Urothelium cell line (cell line): ENCODE measurements around the gene GFM2.
"Not testable (repeated sequence)": the region's sequence is repeated elsewhere in the genome, so short reads cannot be mapped to it uniquely, and the experiment has no call there.

Experiments used
- DNase-seq: peaks from one replicate; pipeline ENCODE4 v3.0.0; 2011; ENCODE audit warnings: low spot score, mixed read lengths
- FAIRE-seq: peaks from 2 replicates; lab custom pipeline; 2011; peaks lifted over from hg19 to GRCh38; lab: Jason Lieb, UNC

The GFM2 gene, protein sequence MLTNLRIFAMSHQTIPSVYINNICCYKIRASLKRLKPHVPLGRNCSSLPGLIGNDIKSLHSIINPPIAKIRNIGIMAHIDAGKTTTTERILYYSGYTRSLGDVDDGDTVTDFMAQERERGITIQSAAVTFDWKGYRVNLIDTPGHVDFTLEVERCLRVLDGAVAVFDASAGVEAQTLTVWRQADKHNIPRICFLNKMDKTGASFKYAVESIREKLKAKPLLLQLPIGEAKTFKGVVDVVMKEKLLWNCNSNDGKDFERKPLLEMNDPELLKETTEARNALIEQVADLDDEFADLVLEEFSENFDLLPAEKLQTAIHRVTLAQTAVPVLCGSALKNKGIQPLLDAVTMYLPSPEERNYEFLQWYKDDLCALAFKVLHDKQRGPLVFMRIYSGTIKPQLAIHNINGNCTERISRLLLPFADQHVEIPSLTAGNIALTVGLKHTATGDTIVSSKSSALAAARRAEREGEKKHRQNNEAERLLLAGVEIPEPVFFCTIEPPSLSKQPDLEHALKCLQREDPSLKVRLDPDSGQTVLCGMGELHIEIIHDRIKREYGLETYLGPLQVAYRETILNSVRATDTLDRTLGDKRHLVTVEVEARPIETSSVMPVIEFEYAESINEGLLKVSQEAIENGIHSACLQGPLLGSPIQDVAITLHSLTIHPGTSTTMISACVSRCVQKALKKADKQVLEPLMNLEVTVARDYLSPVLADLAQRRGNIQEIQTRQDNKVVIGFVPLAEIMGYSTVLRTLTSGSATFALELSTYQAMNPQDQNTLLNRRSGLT

DNA sequence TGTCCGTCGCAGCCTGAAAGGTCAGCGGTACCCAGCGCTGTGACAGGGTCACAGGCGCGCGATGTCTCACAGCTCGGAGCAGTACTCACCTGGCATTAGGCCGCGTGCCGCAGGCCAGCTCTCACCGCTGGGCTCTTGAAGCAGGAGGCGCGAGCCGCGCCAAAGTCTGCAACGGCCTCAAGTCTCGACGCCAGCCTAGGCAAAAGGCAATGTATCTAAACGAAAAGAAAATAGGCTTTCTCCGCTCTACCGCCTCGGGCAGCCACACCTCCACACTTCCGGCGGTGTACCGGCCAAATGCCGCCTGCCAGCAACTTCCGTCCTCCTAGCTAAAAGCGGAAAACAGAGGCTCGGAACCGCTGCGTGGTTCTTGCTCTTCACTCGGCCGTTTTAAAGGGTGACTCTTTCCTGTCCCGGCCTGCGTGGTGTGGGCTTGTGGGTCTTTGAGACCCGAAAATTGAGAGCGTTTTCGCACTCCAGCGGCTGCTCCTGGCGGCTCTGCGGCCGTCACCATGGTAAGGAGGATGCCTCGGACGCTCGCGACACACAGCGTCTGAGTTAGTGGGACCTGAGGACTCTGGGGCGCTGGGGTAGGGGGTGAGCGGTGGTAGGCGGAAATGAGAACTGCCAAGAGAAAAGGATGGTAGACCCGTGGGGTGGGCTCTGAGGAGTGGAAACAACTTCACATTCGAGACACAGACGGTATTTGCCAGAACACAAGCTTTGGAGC is at the start of gene GFM2, which contains the start of gene NSA2:
GFM2 (minus strand) TSS at position 269 of the 730 bp plus-strand sequence. CDS start 3,375 bp downstream, outside the sequence.
NSA2 (plus strand) TSS at position 401 of the 730 bp plus-strand sequence; CDS start at position 513, 112 bp downstream.
- DNase-seq, result peak; percentile 78
- peak; percentile 37 for FAIRE-seq

DNA sequence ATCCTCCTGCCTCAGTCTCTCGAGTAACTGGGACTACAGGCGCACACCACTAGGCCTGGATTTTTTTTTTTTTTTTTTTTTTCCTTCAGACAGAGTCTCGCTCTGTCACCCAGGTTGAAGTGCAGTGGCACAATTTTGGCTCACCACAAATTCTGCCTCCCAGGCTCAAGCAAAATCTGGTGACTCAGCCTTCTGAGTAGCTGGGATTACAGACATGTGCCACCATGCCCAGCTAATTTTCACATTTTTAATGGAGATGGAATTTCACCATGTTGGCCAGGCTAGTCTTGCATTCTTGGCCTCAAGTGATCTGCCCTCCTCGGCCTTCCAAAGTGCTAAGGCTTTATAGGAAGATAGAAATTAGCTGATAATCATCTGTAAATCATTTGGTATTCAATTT is 44.0 kb upstream of the GFM2 start:
- DNase-seq (no peak), FAIRE-seq (no peak)

DNA sequence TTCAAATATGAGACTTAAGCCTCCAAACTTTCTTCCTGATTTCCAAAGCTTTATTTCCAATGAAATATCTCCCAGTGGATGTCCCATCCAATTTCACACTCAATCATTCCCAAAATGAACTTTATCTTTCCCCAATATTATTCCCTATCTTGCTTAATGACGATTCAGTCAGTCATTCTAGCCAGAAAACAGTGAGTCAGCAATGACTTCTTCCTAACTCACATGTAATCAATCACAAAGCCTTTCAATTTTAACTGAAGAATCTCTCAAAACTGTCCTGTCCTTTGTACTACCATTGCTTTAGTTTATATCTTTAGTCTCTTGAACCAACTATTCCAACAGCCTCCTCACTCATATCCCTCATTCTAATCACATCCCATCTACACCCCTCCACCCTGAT is 35.0 kb upstream of the GFM2 start:
- DNase-seq (no peak), FAIRE-seq (no peak)

DNA sequence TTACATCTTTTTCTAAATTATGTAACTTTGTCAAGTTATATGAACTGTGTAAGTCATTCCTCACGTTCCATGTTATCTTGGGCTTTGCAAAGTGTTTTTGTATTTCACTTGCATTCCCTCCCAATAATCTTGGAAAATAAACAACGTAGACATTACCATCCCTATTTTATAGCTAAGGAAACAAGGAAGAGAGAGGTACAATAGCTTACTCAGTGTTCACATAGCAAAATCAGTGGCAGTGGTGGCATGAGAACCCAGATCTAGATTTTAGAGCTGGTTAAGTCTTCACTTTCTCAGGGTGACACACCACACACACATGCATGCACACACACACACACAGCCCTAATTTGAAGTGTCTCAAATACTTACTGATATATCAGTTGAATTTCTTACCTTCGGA is 34.3 kb upstream of the GFM2 start:
- FAIRE-seq, result no peak

DNA sequence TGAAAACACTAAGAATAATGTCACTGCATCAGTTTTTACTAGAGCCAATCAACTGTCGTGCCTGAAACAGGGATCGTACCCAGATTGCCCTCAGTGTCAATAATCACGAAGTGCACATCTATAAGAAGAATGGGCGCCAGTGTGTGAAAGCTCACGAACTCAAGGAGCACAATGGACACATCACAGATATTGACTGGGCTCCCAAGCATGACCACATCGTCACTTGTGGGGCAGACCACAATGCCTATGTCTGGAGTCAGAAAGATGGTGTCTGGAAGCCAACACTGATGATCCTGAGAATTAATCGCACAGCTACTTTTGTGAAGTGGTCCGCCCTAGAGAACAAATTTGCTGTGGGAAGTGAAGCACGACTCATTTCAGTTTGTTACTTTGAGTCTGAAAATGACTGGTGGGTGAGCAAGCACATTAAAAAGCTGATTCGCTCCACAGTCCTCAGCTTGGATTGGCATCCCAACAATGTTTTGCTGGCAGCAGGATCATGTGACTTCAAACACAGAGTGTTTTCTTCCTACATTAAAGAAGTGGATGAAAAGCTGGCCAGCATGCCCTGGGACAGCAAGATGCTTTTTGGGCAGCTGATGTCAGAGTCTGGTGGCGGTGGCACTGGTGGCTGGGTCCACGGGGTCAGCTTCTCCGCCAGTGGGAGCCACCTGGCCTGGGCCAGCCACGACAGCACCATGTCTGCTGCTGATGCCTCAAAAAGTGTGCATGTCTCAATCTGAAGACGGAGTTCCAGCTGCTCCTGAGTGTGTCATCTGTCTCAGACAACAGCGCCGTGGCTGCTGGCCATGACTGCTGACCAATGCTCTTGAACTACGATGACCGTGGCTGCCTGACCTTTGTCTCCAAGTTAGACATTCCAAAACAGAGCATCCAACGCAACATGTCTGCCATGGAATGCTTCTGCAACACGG is 32.3 kb upstream of the GFM2 start:
- FAIRE-seq, result no peak
- DNase-seq, result no peak

More for the DNA sequence above, 34.3 kb upstream of the GFM2 start:
- no peak for DNase-seq

DNA sequence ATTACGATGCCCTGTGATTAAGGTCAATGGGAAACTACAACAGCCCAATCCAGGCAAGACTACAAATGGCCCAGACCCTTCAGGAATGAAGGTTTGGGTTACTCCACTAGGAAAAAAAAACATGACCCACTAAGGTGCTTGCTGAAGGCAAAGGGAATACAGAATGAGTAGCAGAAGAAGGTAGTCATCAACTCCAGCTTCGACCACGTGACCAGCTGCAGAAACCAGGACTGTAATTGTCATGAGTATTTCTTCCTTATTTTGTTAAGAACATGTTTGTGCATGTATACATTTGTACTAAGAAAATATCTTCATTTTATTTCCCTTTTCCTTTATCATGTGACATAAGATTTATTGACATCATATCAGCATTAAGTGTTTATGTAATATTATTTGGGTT is 24.8 kb upstream of the GFM2 start:
- DNase-seq, FAIRE-seq: not testable (repeated sequence)

DNA sequence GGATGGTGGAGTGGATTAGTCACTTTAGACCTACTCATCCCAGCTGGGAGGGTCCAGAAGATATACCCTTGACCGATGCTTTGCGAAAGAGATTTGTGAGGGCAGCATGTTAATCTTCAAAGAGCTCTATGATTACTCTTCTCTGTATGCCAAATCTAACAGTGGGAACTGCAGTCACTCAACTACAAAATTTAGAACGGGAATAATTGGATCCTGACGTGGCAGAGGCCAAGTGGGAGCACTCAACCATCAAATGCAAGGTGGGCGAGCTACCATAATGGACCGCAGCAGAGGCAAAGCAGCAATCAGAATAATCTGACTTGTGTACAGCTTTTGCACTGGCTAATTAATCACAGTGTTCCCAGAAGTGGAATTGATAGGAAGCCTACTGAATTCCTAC is 20.5 kb upstream of the GFM2 start:
- FAIRE-seq (no peak), DNase-seq (no peak)

DNA sequence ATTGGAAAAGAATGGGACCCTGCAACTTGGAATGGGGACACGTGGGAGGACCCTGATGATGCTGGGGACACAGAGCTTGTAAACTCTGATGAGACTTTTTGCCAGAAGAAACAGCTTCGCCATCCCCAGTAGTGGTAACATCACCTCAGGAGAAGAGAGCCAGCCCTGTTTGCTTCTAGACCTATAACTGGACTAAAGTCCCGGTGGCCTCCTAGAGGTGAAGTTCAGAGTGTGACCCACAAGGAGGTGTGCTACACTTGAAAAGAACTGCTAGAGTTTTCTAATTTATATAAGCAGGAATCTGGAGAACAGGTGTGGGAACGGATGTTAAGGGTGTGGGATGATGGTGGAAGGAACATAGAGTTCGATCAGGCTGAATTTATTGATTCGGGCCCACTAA is 19.9 kb upstream of the GFM2 start:
- DNase-seq, result no peak
- FAIRE-seq, result no peak

DNA sequence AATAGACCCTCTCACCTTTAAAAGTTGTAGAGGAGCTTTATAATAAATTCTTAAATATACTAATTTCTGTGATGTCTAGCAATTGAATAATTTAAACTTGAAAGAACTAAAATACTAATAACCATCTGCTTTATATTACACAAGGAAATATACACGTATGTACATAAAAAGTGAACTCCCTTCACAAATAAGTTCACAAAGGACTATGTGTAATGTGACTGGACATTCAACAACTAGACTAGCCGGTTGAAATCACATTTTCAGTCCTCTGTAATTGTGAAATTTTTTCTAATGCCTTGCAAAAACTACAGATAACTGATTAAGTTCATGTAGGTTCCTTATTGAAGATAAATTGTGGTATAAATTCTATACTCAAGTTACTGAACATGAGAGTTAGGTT is 11.7 kb upstream of the GFM2 start:
- no peak for DNase-seq
- no peak for FAIRE-seq

DNA sequence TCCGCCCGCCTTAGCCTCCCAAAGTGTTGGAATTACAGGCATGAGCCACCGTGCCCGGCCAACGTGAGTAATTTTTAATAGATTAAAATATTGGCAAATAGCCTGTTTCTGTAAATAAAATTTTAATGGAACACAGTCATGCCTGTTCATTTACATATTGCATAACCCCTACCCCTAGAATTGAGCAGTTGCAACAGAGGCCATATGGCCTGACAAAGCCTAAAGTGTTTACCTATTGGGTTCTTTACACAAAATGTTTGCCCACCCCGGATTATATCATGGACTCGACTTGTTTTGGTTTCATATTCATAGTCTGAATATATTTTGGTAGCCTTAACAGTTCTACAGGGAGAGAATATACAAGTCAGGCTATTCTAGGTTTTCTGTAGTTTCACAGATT is 5.4 kb upstream of the GFM2 start:
- DNase-seq (no peak), FAIRE-seq (no peak)

DNA sequence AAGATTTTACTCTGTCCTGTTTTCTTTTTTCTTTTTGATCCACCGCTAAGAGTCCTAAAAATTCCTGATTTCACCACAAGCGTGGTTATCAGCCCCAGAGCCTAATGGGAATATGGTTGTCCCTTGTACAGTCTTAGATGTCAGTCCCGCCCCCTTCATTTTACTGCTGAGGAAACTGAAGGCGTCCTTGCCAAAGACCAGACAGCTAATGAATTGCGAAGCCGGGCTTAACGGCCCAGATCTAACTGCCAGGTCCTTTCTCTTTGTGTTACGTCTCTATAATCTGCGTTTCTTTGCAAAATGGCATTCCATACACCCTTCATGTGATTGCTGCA is 629 bp upstream of the GFM2 start:
- DNase-seq, result peak; percentile 21
- FAIRE-seq, result no peak

DNA sequence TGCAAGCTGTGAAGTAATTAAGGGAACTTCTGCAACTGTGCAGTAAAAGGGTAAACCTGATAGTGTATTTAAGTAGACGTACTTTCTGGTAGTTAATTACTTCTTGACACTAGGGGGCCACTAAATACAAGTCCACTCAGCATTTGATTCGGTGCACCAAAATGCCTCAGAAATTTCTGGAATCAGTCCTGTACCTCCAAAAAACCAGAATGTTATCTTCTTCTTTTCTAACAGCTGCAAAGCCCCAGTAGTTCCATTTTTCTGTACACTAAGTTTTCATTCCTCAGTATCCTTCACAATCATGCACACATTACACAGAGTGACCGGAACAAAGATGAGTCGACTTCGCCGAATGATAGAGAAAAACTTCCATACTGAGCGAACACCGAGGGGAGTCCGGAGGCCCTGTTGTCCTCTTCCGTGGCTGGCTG is 484 bp downstream of the GFM2 start:
- DNase-seq, result peak; percentile 40
- FAIRE-seq, result no peak

DNA sequence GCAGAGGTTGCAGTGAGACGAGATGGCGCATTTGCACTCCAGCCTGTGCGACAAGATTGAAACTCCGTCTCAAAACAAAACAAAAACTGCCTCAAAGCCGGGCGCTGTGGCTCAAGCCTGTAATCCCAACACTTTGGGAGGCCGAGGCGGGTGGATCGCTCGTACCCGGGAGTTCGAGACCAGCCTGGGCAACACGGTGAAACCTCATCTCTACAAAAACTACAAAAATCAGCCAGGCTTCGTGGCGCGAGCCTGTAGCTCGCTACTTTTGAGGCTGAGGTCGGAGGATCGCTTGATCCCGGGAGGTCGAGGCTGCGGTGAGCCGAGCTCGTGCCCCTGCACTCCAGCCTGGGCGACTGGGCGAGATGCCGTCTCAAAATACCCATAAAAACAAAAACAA is 988 bp downstream of the GFM2 start:
- FAIRE-seq (no peak), DNase-seq (no peak)

DNA sequence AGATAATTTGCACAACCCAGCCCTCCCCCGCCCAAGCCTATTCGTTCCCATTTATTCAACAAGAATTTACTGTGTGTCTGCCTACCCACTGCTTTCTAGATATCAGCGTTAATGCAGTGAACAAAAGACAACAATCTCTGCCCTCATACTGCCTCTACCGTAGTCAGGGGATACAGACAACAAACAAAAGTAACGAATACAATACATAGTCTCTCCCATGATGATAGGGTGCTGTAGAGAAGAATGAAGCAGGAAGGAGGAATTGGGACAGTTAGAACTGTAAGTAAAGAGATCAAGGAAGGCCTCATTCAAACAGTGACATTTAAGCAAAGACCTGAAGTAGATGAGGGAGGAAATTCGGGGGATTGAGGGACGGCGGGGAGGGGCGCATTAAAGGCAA is 1.7 kb downstream of the GFM2 start:
- FAIRE-seq (no peak), DNase-seq (no peak)

DNA sequence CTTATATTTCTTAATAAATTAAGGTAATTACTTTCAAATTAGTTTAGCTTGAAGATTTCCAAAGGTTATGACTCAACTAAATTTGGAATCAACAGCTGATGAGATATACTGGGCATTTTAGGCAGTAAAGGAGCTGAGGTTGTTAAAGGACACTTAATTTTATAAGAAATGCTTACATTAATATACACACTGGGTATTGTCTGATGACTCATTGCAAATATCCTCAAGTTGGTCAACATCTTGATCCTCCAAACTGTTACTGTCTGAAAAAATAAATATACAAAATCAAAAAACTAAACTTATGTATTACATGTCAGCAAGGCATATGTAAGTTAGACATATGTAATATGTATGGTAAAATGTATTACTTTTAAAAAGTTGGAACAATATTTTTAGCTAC is 3.4 kb downstream of the GFM2 start:
- FAIRE-seq (no peak), DNase-seq (no peak)

DNA sequence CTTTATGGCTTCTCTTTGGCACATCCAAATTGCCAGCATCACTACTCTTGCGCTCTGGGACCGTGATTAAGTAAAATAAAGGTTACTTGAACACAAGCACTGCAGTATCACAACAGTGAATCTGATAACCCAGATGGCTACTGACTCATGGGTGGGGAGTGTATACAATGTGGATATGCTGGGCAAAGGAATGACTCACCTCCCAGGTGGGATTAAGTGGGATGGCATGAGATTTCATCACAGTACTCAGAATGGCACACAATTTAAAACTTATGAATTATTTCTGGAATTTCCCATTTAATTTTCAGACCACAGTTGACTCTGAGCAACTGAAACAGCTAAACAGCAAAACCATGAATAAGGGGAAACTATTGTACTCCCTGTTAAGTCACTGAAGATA is 4.3 kb downstream of the GFM2 start:
- DNase-seq (peak; percentile 69), FAIRE-seq (peak; percentile 93)

DNA sequence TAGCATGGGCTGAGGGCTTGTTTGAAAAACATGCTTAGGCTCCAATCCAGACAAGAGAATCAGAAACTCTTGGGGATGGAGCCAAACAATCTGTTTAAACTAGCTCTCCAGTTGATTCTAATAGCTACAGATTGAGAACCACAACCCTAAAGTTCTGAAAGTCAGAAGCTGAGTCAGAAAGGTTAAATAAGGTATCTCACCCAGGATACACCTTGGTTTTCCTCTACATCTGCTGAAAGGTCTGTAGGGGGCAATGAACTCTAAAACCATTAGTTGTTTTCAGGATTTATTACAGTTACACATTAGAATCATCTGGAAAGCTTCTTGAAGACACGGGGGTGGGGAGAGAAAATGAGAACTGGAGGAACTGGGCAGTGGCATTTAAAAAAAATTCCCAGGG is 5.7 kb downstream of the GFM2 start:
- FAIRE-seq (no peak), DNase-seq (no peak)

DNA sequence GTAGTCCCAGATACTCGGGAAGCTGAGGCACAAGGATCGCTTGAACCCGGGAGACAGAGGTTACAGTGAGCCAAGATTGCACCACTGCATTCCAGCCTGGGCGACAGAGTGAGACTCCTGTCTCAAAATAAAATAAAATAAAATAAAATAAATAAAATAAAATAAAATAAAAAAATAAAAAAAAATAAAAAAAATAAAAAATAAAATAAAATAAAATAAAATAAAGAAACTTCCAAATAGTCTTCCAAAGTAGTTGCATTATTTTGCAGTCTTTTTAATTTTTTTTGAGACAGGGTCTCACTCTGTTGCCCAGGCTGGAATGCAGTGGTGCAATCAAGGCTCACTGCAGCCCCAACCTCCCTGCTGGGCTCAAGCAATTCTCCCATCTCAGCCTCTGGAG is 18.2 kb downstream of the GFM2 start:
- FAIRE-seq, result not testable (repeated sequence)

DNA sequence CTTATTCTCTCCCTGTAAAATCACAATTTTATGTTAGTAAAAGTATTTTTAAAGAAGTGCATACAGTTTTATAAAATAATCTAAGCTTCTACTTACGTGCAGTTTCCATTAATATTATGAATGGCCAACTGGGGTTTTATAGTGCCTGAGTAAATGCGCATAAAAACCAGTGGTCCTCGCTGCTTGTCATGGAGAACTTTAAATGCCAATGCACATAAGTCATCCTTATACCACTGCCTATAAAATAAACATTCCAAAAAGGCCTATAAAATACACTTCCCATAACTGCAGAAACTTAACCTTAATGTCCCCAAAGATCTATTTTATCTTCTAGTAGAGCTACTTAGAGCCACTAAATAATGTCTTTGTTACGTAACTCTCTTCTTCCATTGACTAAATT is 28.5 kb downstream of the GFM2 start:
- DNase-seq, result no peak
- no peak for FAIRE-seq

More for the DNA sequence above, 18.2 kb downstream of the GFM2 start:
- DNase-seq, result not testable (repeated sequence)

DNA sequence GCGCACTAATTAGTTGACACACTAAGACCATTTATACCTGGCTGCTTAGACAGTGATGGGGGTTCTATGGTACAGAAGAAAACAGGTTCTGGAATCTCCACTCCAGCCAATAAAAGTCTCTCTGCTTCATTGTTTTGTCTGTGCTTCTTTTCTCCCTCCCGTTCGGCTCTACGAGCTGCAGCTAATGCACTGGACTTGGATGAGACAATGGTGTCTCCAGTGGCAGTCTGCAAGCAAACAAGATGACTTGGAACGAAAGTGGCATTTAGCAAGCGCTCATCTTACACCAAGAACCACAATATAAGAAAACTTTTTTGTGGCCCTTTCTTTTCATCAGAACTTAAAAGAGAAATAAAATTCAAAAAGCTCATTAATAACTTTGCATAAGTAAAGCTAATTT is 30.2 kb downstream of the GFM2 start:
- FAIRE-seq (no peak), DNase-seq (no peak)
